ENCODE results near the gene EPAS1.

DNA sequence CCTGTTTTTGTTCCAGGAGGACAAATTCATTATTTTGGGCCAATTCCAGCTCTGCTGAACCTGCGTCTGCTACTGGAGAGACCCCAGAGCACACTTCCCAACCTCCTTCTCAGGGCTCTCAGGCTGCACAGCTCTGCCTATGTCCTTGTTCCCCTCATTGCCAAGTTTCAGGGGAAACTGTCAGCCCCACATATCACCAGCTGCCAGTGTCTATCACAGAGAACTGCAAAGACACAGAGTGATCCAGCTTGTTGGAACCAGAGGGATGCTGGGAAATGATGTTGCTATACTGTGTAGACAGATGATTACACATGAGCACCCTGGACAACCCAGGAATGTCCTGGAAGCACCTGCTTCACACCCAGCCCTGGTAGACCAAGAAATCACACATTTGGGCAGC, 114.8 kb downstream of the EPAS1 start:
- TF ChIP-seq, protein P1, sequence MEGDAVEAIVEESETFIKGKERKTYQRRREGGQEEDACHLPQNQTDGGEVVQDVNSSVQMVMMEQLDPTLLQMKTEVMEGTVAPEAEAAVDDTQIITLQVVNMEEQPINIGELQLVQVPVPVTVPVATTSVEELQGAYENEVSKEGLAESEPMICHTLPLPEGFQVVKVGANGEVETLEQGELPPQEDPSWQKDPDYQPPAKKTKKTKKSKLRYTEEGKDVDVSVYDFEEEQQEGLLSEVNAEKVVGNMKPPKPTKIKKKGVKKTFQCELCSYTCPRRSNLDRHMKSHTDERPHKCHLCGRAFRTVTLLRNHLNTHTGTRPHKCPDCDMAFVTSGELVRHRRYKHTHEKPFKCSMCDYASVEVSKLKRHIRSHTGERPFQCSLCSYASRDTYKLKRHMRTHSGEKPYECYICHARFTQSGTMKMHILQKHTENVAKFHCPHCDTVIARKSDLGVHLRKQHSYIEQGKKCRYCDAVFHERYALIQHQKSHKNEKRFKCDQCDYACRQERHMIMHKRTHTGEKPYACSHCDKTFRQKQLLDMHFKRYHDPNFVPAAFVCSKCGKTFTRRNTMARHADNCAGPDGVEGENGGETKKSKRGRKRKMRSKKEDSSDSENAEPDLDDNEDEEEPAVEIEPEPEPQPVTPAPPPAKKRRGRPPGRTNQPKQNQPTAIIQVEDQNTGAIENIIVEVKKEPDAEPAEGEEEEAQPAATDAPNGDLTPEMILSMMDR (IDR thresholded peaks at IDR 0.05) = no peak
- no peak for TF ChIP-seq POLR2A (IDR thresholded peaks at IDR 0.05)
